HEK293T (cell line): ENCODE data around the gene CD5L.

Experiments
- CTCF ChIA-PET: fragments of 350-600 bp; formaldehyde crosslinking; extraction: SDS; loops from one replicate; lab custom pipeline; 2021; ENCODE audit warnings: antibody characterized with exemption, inconsistent platforms; lab: Yijun Ruan, JAX
- POLR2A ChIA-PET: fragments of 350-600 bp; formaldehyde crosslinking; extraction: SDS; loops from one replicate; lab custom pipeline; 2020; ENCODE audit warnings: antibody characterized with exemption, inconsistent platforms; lab: Yijun Ruan, JAX
- DNase-seq: peaks from one replicate; pipeline ENCODE4 v3.0.0; 2012; ENCODE audit warnings: mixed read lengths; ENCODE audit errors: extremely low spot score
- ARNT ChIP-seq: fragments of 450-650 bp; IDR thresholded peaks from 2 replicates; pipeline ENCODE4 v1.6.1; 2017; ENCODE audit warnings: mild to moderate bottlenecking
- BHLHE40 ChIP-seq: fragments of 450-650 bp; IDR thresholded peaks from 2 replicates; pipeline ENCODE4 v1.6.1; 2016; ENCODE audit warnings: mild to moderate bottlenecking, moderate library complexity, borderline replicate concordance
- CTBP1 ChIP-seq: fragments of 450-650 bp; IDR thresholded peaks from 2 replicates; pipeline ENCODE4 v1.6.1; 2016; ENCODE audit warnings: borderline replicate concordance
- ELF4 ChIP-seq: fragments of 450-650 bp; IDR thresholded peaks from 2 replicates; pipeline ENCODE4 v1.6.1; 2017; ENCODE audit warnings: antibody characterized with exemption
- FOXA1 ChIP-seq: fragments of 450-650 bp; IDR thresholded peaks from 2 replicates; pipeline ENCODE4 v1.6.1; 2016; ENCODE audit warnings: mild to moderate bottlenecking
- FOXK2 ChIP-seq: fragments of 450-650 bp; IDR thresholded peaks from 2 replicates; pipeline ENCODE4 v1.6.1; 2016; ENCODE audit warnings: mild to moderate bottlenecking
- FOXM1 ChIP-seq: fragments of 450-650 bp; IDR thresholded peaks from 2 replicates; pipeline ENCODE4 v1.6.1; 2017; ENCODE audit warnings: mild to moderate bottlenecking, borderline replicate concordance
- HDGF ChIP-seq: fragments of 450-650 bp; IDR thresholded peaks from 2 replicates; pipeline ENCODE4 v1.6.1; 2017; ENCODE audit warnings: antibody characterized with exemption, borderline replicate concordance
- L3MBTL2 ChIP-seq: fragments of 450-650 bp; conservative IDR thresholded peaks from 2 replicates; pipeline ENCODE4 v1.6.1; 2016; ENCODE audit warnings: mild to moderate bottlenecking
- LEF1 ChIP-seq: fragments of 450-650 bp; IDR thresholded peaks from 2 replicates; pipeline ENCODE4 v1.6.1; 2017; ENCODE audit warnings: mild to moderate bottlenecking, borderline replicate concordance
- NFRKB ChIP-seq: fragments of 450-650 bp; IDR thresholded peaks from 2 replicates; pipeline ENCODE4 v1.6.1; 2016; ENCODE audit warnings: mild to moderate bottlenecking, moderate library complexity
- PKNOX1 ChIP-seq: fragments of 450-650 bp; IDR thresholded peaks from 2 replicates; pipeline ENCODE4 v1.6.1; 2016
- SP1 ChIP-seq: fragments of 450-650 bp; IDR thresholded peaks from 2 replicates; pipeline ENCODE4 v1.6.1; 2017
- SUZ12 ChIP-seq: fragments of 450-650 bp; IDR thresholded peaks from 2 replicates; pipeline ENCODE4 v1.6.1; 2016; ENCODE audit warnings: mild to moderate bottlenecking
- TARDBP ChIP-seq: fragments of 450-650 bp; IDR thresholded peaks from 2 replicates; pipeline ENCODE4 v1.6.1; 2016
- ZNF384 ChIP-seq: fragments of 450-650 bp; IDR thresholded peaks from 2 replicates; pipeline ENCODE4 v1.6.1; 2016

The CD5L gene

DNA sequence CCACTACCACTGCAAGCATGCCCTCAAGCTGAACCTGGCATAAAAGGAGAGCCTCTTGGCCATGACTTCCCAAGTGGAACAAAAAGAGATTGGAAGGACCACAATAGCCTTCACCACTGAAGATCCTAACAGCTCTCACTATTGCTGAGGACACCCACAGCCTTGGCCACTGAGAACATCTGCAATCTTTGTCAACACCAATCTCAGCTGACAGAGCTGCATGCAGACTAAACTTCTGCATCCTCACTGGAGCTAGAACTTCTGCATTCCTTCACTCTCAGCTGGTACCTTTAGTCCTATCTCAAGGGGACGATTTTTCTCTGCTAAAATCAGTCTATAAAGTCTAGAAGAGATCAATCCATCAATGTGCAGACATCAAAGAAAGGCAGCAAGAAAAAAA, 56.4 kb downstream of the CD5L start:
- TF ChIP-seq FOXA1: no peak
- TF ChIP-seq ARNT: no peak
- no peak for TF ChIP-seq FOXK2
- TF ChIP-seq CTBP1: no peak
- no peak for TF ChIP-seq PKNOX1
- no peak for TF ChIP-seq HDGF
- TF ChIP-seq TARDBP: no peak
- TF ChIP-seq FOXM1: no peak
- TF ChIP-seq LEF1: no peak
- TF ChIP-seq ELF4: no peak
- no peak for TF ChIP-seq L3MBTL2
- no peak for TF ChIP-seq ZNF384
- ChIA-PET CTCF (no interaction called here), POLR2A (no interaction called here)
- DNase-seq: no peak

DNA sequence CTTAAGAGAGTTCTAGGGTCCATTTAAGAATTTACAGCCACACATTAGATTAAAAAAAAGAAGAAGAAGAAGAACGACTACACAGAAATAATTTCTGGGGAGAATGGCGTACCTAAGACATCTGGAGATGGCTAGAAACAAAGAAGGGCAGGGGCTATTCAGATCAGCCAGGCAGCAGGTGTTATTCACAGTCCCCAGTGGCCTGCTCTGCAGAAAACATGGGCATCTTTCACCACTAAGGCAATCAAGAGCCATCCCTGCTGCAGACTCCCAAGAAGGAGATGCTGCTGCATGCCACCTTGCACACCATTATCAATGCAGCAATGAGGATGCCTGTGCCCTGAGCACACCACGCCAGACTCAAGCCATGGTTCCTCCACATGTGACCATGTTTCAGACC, 56.8 kb downstream of the CD5L start:
- ChIA-PET CTCF (no interaction called here), POLR2A (no interaction called here)

GRCh38 chr1:157782931-157783330, 58.7 kb downstream of the CD5L start:
- POLR2A ChIA-PET: no interaction called here
- DNase-seq: no peak
- CTCF ChIA-PET: no interaction called here
- TF ChIP-seq TARDBP (no peak), SUZ12 (no peak), SP1 (no peak), BHLHE40 (no peak), L3MBTL2 (no peak), LEF1 (no peak), NFRKB (no peak), FOXA1 (no peak), CTBP1 (no peak)

More for the DNA sequence above, 56.8 kb downstream of the CD5L start:
- TF ChIP-seq LEF1 (no peak), ELF4 (no peak), FOXM1 (no peak), TARDBP (no peak), BHLHE40 (no peak), FOXA1 (no peak), PKNOX1 (no peak), SUZ12 (no peak), CTBP1 (no peak), SP1 (no peak), HDGF (no peak), ARNT (no peak), L3MBTL2 (no peak)
- no peak for DNase-seq

DNA sequence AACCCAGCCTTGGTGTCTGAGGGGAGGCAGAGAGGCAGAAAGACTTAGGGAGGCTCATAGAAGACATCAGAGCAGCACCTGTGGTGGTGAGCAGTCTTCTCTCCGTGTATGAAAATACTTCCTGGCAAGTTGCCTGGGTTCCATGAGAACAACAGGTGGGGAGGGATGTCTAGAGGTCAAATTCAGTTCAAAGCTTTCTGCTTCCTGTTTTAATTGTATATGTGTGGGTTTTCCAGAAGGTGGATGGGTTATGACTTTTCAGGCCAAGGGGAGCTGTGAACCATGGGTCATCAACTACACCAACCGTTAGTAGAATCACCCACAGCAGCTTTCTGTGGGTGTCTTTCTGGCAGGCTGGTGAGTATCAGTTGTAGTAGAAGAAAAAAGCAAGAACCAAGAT, 60.6 kb downstream of the CD5L start:
- TF ChIP-seq SUZ12: no peak
- TF ChIP-seq L3MBTL2: no peak
- ChIA-PET CTCF (no interaction called here), POLR2A (no interaction called here)
- DNase-seq: no peak
